HFFc6 (cell line): ENCODE measurements around the gene ASCL2. TPM values are rescaled to one million over a fixed set of nuclear protein-coding genes. Genes with fewer than 3 reads are reported as not detected.

ENCODE experiments used
- DNase-seq: peaks from one replicate; pipeline ENCODE4 v3.0.0-alpha.2; 2018
- H3K27ac Mint-ChIP-seq: 2 replicates; pipeline ENCODE4 v1.8.0; 2020; ENCODE audit warnings: mild to moderate bottlenecking, mixed read lengths
- H3K27me3 Mint-ChIP-seq: 2 replicates; pipeline ENCODE4 v1.8.0; 2021; ENCODE audit warnings: mild to moderate bottlenecking, moderate library complexity, mixed read lengths; ENCODE audit not compliant: insufficient read depth
- H3K36me3 Mint-ChIP-seq: 2 replicates; pipeline ENCODE4 v1.8.0; 2021; ENCODE audit warnings: low read depth, mixed read lengths
- H3K4me1 Mint-ChIP-seq: 2 replicates; pipeline ENCODE4 v1.8.0; 2020; ENCODE audit warnings: low read depth, mixed read lengths
- H3K4me3 Mint-ChIP-seq: 2 replicates; pipeline ENCODE4 v1.8.0; 2020; ENCODE audit warnings: mild to moderate bottlenecking, moderate library complexity, mixed read lengths
- H3K9me3 Mint-ChIP-seq: 2 replicates; pipeline ENCODE4 v1.8.0; 2020; ENCODE audit warnings: mild to moderate bottlenecking, mixed read lengths
- total RNA-seq, 6 experiments: library from RNA; stranded (reverse); fragmentation: NEBNext Ultra II Directional; extraction: Animal tissue kit (Norgen Biotek cat#: 25700); gene quantifications; 2 replicates in 1 of 6; 3 replicates in 5 of 6; pipeline ENCODE4 v1.2.3, GENCODE V29; 2021
- TF ChIP-seq, protein P1 (sequence below): fragments of 200-600 bp; sonication (generic); IDR thresholded peaks from 2 replicates; pipeline ENCODE4 v1.5.0; 2021; ENCODE audit warnings: antibody characterized with exemption, mild to moderate bottlenecking

The ASCL2 gene
- total RNA-seq, 6 experiments from 2014 or later, result not detected

DNA sequence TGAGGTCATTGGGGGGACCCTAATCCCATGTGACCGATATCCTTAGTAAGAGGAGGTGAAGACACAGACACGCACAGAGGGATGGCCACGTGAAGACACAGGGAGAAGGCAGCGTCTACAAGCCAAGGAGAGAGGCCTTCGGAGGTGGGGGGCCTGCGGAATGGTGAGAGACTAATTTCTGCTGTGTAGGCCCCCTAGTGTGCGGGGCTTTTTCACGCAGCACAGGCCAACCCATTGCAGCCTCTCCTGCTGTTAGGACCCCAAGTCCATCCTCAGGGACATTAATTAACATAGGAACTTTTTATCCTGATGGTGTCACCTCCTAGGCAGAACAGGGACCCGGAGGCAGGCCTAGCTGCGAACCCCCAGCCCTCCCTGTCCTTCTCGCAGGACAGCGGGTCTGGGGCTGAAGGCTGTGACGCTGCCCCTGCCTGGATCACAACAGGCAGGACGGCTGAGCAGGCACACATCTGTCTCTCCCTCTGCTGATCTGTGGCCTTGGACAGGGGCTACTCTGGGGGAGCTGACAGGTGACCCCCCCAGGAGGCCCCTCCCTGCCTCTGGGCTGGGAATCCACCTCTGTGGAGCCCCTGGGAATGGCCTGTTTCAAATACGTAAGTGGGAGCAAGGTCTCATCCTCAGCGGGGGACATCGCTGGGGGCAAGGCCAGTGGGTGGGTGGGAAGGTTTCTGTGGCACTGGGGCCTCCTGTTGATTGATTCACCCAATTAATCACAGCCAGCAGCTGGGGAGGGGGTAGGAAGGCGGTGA, 7.9 kb downstream of the ASCL2 start:
- Mint-ChIP-seq H3K9me3 (no peaks in the 10 kb centered on the region), H3K27me3 (peaks cover 21% of the 10 kb centered on the region), H3K27ac (no peak overlapping the region), H3K36me3 (no peaks in the 10 kb centered on the region), H3K4me3 (no peak overlapping the region), H3K4me1 (no peaks in the 10 kb centered on the region)
- DNase-seq, result no peak
- TF ChIP-seq, protein P1, sequence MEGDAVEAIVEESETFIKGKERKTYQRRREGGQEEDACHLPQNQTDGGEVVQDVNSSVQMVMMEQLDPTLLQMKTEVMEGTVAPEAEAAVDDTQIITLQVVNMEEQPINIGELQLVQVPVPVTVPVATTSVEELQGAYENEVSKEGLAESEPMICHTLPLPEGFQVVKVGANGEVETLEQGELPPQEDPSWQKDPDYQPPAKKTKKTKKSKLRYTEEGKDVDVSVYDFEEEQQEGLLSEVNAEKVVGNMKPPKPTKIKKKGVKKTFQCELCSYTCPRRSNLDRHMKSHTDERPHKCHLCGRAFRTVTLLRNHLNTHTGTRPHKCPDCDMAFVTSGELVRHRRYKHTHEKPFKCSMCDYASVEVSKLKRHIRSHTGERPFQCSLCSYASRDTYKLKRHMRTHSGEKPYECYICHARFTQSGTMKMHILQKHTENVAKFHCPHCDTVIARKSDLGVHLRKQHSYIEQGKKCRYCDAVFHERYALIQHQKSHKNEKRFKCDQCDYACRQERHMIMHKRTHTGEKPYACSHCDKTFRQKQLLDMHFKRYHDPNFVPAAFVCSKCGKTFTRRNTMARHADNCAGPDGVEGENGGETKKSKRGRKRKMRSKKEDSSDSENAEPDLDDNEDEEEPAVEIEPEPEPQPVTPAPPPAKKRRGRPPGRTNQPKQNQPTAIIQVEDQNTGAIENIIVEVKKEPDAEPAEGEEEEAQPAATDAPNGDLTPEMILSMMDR, result no peak

DNA sequence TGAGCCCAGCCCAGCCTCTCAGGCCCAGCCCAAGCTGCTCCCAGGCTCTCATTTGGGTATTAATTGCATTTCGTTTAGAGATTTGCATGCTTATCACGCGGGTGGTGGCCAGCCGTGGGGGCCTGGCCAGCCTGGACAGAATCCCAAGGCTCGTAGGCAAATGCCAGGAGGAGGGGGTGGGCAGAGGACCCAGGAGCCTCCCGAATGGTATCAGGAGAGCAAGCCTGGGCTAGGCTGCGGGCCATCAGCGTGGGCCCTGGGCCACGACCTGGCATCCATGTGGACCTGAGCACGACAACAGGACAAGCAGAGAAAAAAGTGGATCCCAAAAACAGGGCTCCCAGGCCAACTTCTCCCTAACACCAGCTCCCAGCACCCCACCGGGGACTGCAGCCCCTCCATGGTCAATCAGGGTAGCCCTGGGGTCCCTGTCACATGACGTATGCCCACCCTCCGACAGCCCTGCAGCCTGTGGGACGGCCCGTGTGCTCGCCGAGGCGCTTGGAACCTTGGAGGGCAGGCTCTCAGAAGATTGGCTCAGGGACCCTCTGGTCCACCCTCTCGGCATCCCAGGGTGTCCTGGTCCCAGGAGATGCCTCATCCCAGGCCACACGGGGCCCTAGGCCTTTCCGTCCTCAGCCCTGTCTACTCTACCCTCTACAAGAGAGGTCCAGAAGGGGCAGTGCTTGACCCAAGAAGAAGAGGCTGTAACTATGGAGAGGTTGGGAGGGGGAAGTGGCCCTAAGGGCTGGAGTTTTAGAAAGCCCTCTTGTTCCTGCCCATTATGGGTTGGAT, 8.8 kb downstream of the ASCL2 start:
- TF ChIP-seq, protein P1, result no peak
- Mint-ChIP-seq H3K4me1 (no peaks in the 10 kb centered on the region), H3K36me3 (no peaks in the 10 kb centered on the region), H3K27ac (no peak overlapping the region), H3K4me3 (no peak overlapping the region), H3K9me3 (no peaks in the 10 kb centered on the region), H3K27me3 (peaks cover 22% of the 10 kb centered on the region)
- DNase-seq, result no peak

DNA sequence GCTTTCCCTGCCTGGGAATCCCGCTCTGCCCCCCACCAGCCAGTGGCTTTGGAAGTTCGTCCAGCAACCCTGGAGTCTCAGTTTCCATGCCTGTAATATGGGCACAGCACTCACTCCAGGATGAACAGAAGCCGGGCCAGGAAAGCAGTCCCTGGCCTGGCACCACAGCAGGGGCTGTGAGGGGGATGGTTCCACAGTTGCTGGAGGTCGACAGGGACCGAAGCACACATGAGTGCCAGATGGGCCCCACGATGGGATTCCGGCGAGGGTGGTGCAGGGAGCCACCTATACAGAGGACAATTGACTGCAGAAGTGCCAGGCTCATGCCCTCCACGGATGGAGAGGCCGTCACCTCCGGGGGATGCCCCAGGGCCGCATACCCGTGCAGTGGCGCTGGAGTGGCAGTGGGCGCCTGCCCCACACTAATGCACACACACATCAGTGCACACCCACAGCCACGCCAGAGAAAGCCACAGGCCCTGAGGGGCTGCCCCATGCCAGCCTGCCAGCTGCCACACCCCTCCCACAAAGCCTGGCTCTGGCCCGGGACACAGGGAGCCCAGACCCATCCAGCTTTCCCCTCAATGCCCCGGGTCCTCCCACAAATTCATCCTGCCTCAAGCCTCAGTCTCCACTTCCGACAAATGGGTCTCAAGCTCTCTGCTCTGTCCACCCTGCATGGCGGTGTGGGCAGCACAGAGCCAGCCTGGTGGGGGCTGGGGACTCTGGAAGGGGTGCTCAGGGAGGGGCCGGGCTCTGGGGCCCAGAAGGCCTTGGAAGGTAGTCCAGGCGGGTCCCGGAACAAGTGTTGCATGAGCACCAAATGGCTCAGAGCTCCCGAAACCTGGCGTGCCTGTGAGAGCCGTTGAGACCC, 9.7 kb downstream of the ASCL2 start:
- DNase-seq, result no peak

DNA sequence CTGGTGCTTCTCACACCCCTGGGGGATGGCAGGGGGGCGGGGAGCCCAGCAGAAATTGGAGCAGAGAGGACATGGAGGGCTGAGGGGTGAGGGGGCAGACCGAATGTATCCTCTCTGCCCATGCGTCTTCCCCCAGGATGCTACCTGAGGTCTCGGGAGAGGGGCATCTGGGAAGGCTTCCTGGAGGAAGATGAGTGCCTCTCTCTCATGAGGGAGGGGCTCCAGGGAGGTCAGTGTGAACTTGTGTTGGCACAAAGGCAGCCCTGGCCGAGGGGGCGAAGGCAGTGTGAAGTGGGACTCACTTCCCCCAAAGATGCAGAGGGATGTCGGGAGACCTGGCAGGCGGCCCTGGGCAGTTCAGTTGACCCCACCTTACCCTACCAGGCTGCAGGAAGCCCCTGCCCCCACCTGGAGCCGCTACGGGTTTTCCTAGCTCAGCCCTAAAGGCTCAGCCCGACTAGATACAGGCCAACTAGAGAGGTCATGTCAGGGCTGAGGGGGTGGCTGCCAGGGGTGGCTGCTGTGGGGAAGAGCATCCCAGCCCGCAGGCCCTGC, 10.4 kb downstream of the ASCL2 start:
- Mint-ChIP-seq H3K27me3 (peaks cover 21% of the 10 kb centered on the region), H3K27ac (no peak overlapping the region), H3K4me3 (no peak overlapping the region), H3K9me3 (peaks cover 4% of the 10 kb centered on the region; the same call in 1 of the 2 replicates), H3K4me1 (no peaks in the 10 kb centered on the region), H3K36me3 (no peaks in the 10 kb centered on the region)
- TF ChIP-seq, protein P1, result no peak
- DNase-seq, result no peak

More for the DNA sequence above, 9.7 kb downstream of the ASCL2 start:
- Mint-ChIP-seq H3K4me1 (no peaks in the 10 kb centered on the region), H3K9me3 (no peaks in the 10 kb centered on the region), H3K4me3 (no peak overlapping the region), H3K36me3 (no peaks in the 10 kb centered on the region), H3K27me3 (peaks cover 21% of the 10 kb centered on the region), H3K27ac (no peak overlapping the region)
- TF ChIP-seq, protein P1, result no peak

DNA sequence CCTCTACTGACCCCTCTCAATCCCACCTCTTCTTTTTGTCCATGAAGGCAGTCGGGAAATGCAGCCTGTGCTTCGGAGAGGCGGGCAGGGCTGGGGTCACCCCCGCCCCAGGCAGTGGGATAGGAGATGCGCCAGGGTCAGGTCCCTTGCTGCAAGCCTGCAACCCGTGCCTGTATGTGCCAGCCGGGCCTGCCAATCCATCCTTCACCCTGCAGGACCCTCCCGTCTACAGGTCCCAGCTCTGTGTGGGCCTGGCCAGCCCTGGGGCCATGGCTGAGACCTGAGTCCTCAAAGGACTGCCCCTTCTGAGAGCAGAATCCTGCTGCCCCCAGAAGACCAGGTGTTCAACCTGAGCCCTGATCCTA, 10.9 kb downstream of the ASCL2 start:
- no peak for DNase-seq
- Mint-ChIP-seq H3K4me3 (no peak overlapping the region), H3K4me1 (no peaks in the 10 kb centered on the region), H3K27me3 (peaks cover 23% of the 10 kb centered on the region), H3K27ac (no peak overlapping the region), H3K9me3 (peaks cover 4% of the 10 kb centered on the region; the same call in 1 of the 2 replicates), H3K36me3 (no peaks in the 10 kb centered on the region)
- TF ChIP-seq, protein P1, result no peak
